Non-pigmented ciliary epithelial cell (primary cell): ENCODE measurements around the gene CDS2.
"Not testable (repeated sequence)": the region's sequence is repeated elsewhere in the genome, so short reads cannot be mapped to it uniquely, and the experiment has no call there.

Experiments
- DNase-seq: peaks from one replicate; pipeline ENCODE4 v3.0.0-alpha.2; 2010; ENCODE audit warnings: low read depth

Gene CDS2

GRCh38 chr20:5126512-5127203 lies at the start of gene CDS2:
TSS of gene CDS2 (plus strand) at chr20:5127008. CDS start at chr20:5127093, 85 bp downstream.
- DNase-seq = peak; percentile 91

GRCh38 chr20:5077761-5078387 lies 48.9 kb upstream of the CDS2 start:
- no peak for DNase-seq

- no peak for DNase-seq
Observed at GRCh38 chr20:5078399-5078958, 48.3 kb upstream of the CDS2 start.

- DNase-seq = no peak
Observed at GRCh38 chr20:5080384-5080877, 46.4 kb upstream of the CDS2 start.

GRCh38 chr20:5085380-5085779 lies 41.4 kb upstream of the CDS2 start:
- no peak for DNase-seq

- no peak for DNase-seq
Observed at GRCh38 chr20:5088688-5089087, 38.1 kb upstream of the CDS2 start.

- DNase-seq = no peak
Observed at GRCh38 chr20:5090191-5090590, 36.6 kb upstream of the CDS2 start.

GRCh38 chr20:5091902-5092301 lies 34.9 kb upstream of the CDS2 start:
- DNase-seq = no peak

- DNase-seq = no peak
Observed at GRCh38 chr20:5092765-5093339, 34.0 kb upstream of the CDS2 start.

- no peak for DNase-seq
Observed at GRCh38 chr20:5095454-5095853, 31.4 kb upstream of the CDS2 start.

- no peak for DNase-seq
Observed at GRCh38 chr20:5095931-5096330, 30.9 kb upstream of the CDS2 start.

- no peak for DNase-seq
Observed at GRCh38 chr20:5096463-5096862, 30.3 kb upstream of the CDS2 start.

GRCh38 chr20:5099009-5099408 lies 27.8 kb upstream of the CDS2 start:
- DNase-seq = not testable (repeated sequence)

- DNase-seq = not testable (repeated sequence)
Observed at GRCh38 chr20:5099909-5100308, 26.9 kb upstream of the CDS2 start.

- DNase-seq = no peak
Observed at GRCh38 chr20:5100684-5101347, 26.0 kb upstream of the CDS2 start.

- no peak for DNase-seq
Observed at GRCh38 chr20:5104479-5104878, 22.3 kb upstream of the CDS2 start.

- DNase-seq = no peak
Observed at GRCh38 chr20:5109276-5109675, 17.5 kb upstream of the CDS2 start.

GRCh38 chr20:5113615-5113986 lies 13.2 kb upstream of the CDS2 start:
- no peak for DNase-seq

GRCh38 chr20:5114403-5114802 lies 12.4 kb upstream of the CDS2 start:
- no peak for DNase-seq

- DNase-seq = no peak
Observed at GRCh38 chr20:5116875-5117274, 9.9 kb upstream of the CDS2 start.

GRCh38 chr20:5118220-5119142 lies 8.3 kb upstream of the CDS2 start:
- DNase-seq = no peak

GRCh38 chr20:5119143-5119434 lies 7.7 kb upstream of the CDS2 start:
- DNase-seq = no peak
